Renal pelvis (tissue), 12 donors: ENCODE data around the gene ARHGEF10L. TPM values are rescaled to one million over a fixed set of nuclear protein-coding genes. Genes with fewer than 3 reads are reported as not detected.
"Not testable (repeated sequence)": the region's sequence is repeated elsewhere in the genome, so short reads cannot be mapped to it uniquely, and the experiment has no call there.

Experiments used
- DNase-seq: peaks from one replicate; pipeline ENCODE4 v3.0.0-alpha.2; 2013
- long read RNA-seq, 16 experiments: transcript quantifications; one replicate each; lab custom pipeline, GENCODE V29; 2026
- polyA plus RNA-seq, 3 donors: library from polyadenylated mRNA; unstranded; fragments of 120-200 nt; gene quantifications; one replicate each; pipeline ENCODE4 v1.2.1, GENCODE V29; 2013; ENCODE audit not compliant: insufficient read length in 3 of 3

Gene ARHGEF10L, protein sequence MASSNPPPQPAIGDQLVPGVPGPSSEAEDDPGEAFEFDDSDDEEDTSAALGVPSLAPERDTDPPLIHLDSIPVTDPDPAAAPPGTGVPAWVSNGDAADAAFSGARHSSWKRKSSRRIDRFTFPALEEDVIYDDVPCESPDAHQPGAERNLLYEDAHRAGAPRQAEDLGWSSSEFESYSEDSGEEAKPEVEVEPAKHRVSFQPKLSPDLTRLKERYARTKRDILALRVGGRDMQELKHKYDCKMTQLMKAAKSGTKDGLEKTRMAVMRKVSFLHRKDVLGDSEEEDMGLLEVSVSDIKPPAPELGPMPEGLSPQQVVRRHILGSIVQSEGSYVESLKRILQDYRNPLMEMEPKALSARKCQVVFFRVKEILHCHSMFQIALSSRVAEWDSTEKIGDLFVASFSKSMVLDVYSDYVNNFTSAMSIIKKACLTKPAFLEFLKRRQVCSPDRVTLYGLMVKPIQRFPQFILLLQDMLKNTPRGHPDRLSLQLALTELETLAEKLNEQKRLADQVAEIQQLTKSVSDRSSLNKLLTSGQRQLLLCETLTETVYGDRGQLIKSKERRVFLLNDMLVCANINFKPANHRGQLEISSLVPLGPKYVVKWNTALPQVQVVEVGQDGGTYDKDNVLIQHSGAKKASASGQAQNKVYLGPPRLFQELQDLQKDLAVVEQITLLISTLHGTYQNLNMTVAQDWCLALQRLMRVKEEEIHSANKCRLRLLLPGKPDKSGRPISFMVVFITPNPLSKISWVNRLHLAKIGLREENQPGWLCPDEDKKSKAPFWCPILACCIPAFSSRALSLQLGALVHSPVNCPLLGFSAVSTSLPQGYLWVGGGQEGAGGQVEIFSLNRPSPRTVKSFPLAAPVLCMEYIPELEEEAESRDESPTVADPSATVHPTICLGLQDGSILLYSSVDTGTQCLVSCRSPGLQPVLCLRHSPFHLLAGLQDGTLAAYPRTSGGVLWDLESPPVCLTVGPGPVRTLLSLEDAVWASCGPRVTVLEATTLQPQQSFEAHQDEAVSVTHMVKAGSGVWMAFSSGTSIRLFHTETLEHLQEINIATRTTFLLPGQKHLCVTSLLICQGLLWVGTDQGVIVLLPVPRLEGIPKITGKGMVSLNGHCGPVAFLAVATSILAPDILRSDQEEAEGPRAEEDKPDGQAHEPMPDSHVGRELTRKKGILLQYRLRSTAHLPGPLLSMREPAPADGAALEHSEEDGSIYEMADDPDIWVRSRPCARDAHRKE (N-terminal part only)
- 10 to 100 TPM; 49.1 to 57.4 (median 56.4) TPM for polyA plus RNA-seq
- long read RNA-seq, donor 1, partial matches to known transcripts: 10 of 11 reads
- long read RNA-seq, donor 1, other reads (novel, unspliced or antisense): 0 of 11 reads
- long read RNA-seq, donor 2, partial matches to known transcripts: 13 of 14 reads
- long read RNA-seq, donor 2, other reads (novel, unspliced or antisense): 0 of 14 reads
- long read RNA-seq, donor 3, partial matches to known transcripts: 0 of 1 reads
- long read RNA-seq, donor 3, other reads (novel, unspliced or antisense): 0 of 1 reads
- long read RNA-seq, donor 4, partial matches to known transcripts: 22 of 23 reads
- long read RNA-seq, donor 4, other reads (novel, unspliced or antisense): 0 of 23 reads
- long read RNA-seq, donor 5, partial matches to known transcripts: 0 of 1 reads
- long read RNA-seq, donor 5, other reads (novel, unspliced or antisense): 0 of 1 reads
- long read RNA-seq, donor 6, partial matches to known transcripts: 0 of 1 reads
- long read RNA-seq, donor 6, other reads (novel, unspliced or antisense): 0 of 1 reads
- long read RNA-seq, donor 7, partial matches to known transcripts: 0 of 2 reads
- long read RNA-seq, donor 7, other reads (novel, unspliced or antisense): 0 of 2 reads
- long read RNA-seq, donor 8, partial matches to known transcripts: 5 of 5 reads
- long read RNA-seq, donor 8, other reads (novel, unspliced or antisense): 0 of 5 reads
- long read RNA-seq, donor 9, partial matches to known transcripts: 19 of 19 reads
- long read RNA-seq, donor 9, other reads (novel, unspliced or antisense): 0 of 19 reads
- long read RNA-seq, donor 10, partial matches to known transcripts: 14 of 17 reads
- long read RNA-seq, donor 10, other reads (novel, unspliced or antisense): 0 of 17 reads
- long read RNA-seq, donor 11: 0 reads
- long read RNA-seq, donor 12, partial matches to known transcripts: 20 of 22 reads
- long read RNA-seq, donor 12, other reads (novel, unspliced or antisense): 0 of 22 reads
- long read RNA-seq, donor 13, partial matches to known transcripts: 0 of 1 reads
- long read RNA-seq, donor 13, other reads (novel, unspliced or antisense): 0 of 1 reads
- long read RNA-seq, donor 14: 0 reads
- long read RNA-seq, donor 15, partial matches to known transcripts: 0 of 1 reads
- long read RNA-seq, donor 15, other reads (novel, unspliced or antisense): 0 of 1 reads
- long read RNA-seq, donor 16, partial matches to known transcripts: 0 of 1 reads
- long read RNA-seq, donor 16, other reads (novel, unspliced or antisense): 0 of 1 reads

DNA sequence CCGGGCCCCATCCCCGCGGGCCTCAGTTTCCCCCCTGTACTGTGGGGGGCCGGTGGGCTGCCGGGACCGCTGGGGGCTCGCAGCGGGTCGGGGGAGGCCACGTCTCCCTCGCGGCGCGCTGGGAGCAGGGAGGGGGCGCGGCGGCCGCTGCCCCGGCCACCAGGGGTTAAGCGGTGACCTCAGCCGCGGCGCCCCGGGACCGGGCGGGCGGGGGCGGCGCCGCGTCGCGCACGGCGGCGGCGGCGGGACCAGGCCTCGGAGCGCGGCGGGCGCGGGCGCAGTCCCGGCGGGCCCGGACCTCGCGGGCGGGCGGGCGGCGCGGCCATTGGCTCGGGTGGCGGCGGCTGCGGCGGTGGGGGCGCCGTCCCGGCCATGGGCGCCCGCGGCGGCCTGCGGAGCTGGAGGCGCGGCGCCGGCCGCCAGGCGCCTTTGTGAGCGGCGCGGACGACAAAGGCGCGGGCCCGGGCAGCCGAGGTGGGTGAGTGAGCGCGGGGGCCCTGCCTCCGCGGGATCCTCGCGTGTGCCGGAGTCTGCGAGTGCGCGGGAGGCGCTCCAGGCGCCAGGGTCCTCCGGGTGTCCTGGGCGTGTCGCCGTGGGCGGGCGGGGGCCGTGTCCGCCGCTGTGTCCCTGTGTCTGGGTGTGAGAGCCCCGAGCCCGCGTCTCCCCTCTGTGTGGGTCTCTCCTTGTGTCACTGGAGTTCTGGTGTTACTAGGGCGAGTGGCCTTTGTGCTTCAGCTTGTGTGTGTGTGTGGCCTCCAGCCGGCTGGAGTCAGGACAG is at the start of gene ARHGEF10L:
TSS of gene ARHGEF10L (plus strand) at position 222 of the 778 bp plus-strand sequence. CDS start 40,898 bp downstream, outside the sequence.
- no peak for DNase-seq

DNA sequence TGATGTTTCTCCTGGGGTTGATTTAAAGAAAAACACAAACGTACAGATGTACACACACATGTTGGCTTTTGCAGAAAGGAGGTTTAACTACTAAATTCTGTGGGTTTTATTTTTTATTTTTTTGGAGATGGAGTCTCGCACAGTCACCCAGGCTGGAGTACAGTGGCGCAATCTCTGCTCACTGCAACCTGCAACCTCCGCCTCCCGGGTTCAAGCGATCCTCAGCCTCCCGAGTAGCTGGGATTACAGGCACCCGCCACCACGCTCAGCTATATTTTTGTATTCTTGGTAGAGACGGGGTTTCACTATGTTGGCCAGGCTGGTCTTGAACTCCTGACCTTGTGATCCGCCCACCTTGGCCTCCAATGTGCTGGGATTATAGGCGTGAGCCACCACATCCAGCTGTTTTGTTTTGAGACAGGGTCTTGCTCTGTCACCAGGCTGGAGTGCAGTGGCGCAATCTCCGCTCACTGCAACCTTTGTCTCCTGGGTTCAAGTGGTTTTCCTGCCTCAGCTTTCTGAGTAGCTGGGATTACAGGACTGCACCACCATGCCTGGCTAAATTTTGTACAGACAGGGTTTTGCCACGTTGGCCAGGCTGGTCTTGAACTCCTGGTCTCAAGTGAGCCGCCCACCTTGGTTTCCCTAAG is 49.6 kb upstream of the ARHGEF10L start:
- DNase-seq: not testable (repeated sequence)

DNA sequence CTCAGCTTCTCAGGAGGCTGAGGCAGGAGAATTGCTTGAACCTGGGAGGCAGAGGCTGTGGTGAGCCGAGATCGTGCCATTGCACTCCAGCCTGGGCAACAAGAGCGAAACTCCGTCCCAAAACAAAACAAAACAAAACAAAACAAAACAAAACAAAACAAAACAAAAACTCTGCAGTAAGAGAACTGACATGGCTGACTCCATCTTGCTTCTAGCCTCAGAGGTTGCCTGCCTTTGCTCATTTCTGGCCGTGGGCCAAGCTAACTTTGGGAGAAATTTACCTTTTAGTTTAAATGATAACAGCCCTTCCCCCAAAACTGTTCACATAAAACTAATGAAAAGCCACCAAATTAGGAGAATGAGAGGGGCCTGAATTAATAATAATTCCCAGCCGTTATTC is 48.8 kb upstream of the ARHGEF10L start:
- not testable (repeated sequence) for DNase-seq

DNA sequence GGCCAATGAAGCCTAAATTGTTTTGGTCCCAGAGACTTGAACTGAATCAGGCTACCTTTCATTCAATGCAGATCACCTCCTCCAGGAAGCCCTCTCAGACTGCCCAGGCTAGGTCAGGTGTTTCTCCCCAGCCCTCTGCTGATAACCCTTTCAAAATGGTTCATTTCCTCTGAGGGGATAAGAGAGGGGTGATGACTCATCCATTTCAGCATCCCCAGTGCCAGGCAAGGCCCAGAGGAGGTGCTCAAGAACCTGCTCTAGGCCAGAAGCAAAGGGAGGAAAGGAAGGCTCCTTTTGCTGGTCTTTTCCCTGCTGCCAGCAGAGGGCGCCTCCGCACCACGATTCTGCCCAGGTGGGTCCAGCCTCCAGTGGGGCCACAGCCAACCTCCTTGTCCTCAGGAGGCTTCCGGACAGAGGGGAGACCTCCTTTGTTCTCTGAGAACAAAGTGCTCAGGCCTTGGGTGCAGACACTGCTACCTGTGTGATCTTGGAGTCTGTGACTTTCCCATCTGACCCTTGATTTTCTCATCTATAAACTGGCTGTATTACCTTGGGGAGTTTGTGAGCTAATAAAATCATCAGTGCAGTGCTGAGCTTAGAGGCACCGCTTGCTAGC is 45.3 kb upstream of the ARHGEF10L start:
- DNase-seq: no peak

DNA sequence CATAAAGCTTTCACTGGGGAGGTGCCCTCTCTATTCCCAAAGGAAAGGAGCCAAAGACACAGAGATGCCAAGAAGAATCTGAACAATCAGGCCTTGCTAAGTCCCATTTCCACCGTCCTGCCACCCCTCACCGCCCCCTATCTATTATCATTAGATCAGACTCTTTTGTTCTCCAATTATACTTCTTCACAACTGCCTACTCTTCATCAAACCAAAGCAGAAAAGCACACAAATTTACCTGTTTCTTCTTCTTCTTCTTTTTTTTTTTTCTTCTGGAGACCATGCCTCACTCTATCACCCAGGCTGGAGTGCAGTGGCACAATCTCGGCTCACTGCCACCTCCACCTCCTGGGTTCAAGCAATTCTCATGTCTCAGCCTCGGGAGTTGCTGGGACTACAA is 43.1 kb upstream of the ARHGEF10L start:
- no peak for DNase-seq

DNA sequence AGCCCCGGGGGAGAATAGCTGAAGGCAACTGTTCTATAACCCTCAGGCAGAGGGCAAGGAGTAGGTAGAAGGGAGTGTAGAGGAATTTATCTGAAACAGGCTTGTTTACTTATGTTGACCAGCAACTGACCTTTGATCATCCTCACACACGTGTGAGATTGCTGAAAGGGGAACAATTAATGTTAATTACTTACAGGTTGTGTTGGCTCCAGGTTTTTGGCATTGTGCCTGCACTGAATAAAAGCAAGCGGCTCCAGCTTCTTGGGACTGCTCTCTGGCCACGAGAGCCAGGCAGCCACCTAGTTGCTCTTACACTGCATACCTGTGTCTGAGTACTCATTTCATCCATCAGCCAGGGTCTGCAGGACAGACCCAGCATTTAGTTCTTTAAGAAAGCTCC is 41.3 kb upstream of the ARHGEF10L start:
- no peak for DNase-seq

DNA sequence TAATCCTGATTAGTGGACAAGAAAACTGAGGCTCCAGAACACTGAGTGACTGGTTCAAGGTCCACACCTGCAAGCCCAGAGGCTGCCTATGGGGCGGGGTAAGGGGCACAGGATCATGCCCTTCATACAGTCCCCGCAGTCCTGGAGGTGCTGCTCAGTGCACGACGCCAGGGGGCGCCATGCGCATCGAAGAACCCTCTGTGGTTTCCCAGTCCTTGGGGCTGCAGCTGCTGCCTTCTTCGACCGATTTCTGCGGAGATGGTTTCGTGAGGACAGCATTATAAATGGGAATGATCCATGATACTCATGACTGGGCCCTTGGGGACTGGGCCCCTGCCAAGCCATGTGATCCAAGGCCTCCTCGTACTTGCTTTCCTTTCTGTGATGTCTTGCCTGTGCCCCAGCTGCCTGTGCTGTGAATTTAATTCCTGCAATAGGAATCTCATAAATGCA is 37.1 kb upstream of the ARHGEF10L start:
- peak; percentile 78 for DNase-seq

DNA sequence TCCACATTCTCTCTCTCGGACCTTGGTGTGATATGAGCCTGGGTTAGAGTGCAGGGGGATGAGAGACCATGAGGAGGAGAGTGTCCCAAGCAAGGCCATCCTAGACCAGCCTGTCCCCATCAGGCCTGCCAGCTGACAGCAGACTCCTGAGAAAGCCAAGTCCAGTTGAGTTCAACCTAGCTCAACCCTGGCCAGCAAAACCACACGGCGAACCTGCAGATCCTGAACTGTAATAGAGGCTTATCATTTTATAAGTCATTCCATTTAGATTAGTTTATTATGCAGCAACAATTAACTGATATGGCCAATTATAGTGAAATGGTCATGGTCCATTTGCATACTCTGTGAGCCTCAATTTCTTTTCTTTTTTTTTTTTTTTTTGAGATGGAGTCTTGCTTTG is 36.4 kb upstream of the ARHGEF10L start:
- no peak for DNase-seq

DNA sequence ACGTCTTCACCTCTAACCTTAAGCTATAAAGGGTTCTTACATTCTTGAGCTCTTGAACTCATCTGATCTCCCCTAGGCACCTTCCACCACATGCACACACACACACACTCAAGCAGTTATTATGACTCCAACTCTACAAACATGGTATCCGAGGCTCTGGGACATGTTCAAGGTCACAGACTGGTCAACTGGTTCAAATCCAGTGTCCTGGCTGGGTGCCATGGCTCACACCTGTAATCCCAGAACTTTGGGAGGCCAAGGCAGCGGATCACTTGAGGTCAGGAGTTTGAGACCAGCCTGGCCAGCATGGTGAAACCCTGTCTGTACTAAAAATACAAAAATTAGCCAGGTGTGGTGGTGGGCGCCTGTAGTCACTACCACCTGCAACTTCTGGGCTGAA is 32.3 kb upstream of the ARHGEF10L start:
- DNase-seq: not testable (repeated sequence)

DNA sequence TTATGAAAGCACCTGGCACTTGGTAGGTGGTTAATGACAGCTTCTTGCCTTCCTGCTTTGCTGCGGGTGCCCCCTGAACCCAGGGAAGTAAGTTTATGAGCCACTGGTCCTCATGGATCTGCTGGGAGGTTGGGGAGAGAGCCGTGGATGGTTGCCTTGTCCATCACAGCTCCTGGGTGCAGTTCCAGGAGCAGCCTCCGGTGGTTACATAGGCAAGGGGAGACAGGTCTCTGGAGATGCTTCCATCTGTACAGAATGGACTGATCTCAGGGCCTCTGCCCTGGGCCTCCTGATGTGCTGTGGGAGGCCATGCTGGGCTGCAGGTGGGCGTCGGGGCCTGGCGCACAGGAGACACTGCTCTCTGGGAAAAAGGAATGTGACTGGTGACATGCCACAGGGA is 31.6 kb upstream of the ARHGEF10L start:
- DNase-seq: no peak

DNA sequence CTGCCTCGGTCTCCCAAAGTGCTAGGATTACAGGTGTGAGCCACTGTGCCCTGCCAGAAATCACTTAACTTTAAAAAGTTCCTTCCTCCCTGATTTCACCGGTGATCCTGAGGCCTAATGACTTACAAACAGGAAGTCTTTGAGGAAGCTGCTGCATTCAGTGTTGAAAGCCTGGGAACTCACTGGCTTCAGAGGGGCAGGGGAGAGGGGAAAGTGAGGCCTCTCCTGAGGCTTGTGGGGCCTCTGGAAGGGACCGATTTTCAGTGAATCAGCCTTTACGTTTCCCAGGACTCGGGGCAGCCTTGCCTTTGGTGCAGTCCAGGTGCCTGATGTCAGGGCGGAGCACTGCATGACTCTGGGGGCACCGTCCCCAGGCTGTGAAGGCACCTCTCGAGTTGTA is 30.1 kb upstream of the ARHGEF10L start:
- DNase-seq: no peak

DNA sequence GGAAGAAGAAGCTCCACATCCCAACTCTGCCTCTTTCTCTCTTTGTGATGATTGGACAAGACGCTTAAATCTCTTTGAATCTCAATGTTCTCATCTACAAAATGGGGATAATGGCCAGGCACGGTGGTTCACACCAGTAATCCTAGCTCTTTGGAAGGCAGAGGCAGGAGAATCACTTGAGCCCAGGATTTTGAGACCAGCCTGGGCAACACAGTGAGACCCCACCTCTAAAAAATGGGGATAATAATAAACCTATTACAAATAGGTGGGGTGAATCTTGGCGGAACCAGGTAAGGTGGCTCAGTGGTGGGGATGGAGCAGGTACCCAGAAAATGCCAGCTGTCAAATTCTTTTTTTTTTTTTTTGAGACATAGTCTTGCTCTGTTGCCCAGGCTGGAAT is 29.4 kb upstream of the ARHGEF10L start:
- DNase-seq: no peak

DNA sequence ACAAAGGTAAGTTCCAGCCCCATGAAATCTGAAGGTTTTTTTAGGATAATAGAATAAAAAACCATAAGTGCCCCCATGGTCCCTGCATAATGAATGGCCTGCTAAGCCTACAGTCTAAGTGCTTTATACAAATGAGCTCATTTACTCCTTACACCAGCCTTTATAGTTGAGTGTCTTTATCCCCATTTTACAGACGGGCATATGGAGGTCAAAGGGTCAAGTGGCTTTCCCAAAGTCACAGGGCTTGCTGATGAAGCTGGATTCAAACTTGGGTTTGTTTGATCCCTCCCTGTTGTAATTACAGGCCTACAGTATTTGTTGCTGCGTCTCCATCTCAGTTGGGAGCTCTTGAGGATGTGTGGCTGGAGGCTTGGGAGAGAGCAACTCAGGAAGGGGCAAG is 28.3 kb upstream of the ARHGEF10L start:
- no peak for DNase-seq

DNA sequence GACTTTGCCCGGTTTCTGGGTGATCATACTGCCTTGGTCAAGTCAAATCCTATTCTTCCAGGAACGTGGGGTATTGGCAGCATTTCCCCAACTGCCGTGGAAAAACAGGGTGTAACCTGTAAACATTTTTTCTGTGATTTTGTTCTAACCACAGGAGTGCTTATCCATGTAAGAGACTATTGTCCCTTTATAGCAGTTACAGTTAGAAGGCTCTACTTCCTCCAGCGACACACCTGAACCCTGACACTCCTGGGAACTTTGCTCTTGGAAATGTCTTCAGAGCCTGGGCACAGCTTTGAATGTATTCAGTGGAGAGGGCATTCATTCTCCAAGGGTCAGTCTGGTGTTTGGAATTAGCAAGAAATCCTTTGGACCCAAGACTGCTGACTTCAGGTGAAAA is 26.4 kb upstream of the ARHGEF10L start:
- no peak for DNase-seq

DNA sequence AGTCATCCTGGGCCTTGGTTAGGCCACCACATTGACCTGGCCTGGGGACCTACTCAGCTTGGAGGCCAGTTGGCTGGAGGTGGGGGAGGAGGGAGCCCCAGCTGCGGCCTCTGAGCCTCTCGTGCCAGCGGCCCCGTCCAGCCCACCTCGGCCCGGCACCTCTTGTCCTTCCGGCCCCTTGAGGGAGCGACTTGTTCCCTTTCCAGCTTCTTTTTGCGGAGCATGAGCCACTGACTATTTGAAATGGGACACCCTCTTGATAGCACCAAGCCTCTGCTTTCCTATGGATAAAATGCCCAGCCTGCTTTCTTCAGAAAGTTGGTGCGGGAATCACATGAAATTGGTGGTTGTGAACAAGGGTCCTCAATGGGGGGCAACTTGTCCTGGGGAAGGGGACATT is 24.7 kb upstream of the ARHGEF10L start:
- no peak for DNase-seq

DNA sequence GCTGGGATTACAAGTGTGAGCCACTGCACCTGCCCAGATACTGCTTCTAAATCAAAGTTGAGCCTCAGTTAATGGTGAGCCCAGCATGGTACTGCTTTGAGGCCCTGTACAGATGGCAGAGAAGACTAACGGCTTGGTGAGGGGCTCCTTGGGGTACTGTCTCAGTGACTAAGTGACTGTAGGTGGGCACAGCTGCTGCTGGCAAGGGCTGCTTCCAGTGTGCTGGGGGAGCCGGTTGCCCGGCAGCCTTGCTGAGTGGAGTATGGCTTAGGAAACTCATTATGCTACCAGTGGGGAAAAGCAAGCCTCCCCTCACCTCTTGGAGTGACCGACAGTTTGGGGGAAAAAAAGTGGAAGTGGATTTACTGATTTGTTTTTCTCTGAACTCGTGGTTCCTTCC is 23.6 kb upstream of the ARHGEF10L start:
- no peak for DNase-seq
